Cardiac muscle cell (in vitro differentiated cells and primary cell): ENCODE measurements around the gene CDC20. TPM values are rescaled to one million over a fixed set of nuclear protein-coding genes. Genes with fewer than 3 reads are reported as not detected.

Experiments
- DNase-seq, 2 donors: peaks; one replicate each; pipeline versions ENCODE4 v3.0.0 to v3.0.0-alpha.2; 2010 to 2017; ENCODE audit warnings: low read depth in 1 of 2, low spot score in 1 of 2
- H3K27ac ChIP-seq: fragments of 200-600 bp; sonication (generic); 2 replicates; pipeline ENCODE4 v1.5.1; 2016
- H3K27me3 ChIP-seq: fragments of 200-600 bp; sonication (generic); 2 replicates; pipeline ENCODE4 v1.6.0; 2016; ENCODE audit warnings: control low read depth
- H3K36me3 ChIP-seq: fragments of 200-600 bp; sonication (generic); 2 replicates; pipeline ENCODE4 v1.5.1; 2016; ENCODE audit warnings: control low read depth
- H3K4me1 ChIP-seq: fragments of 200-600 bp; sonication (generic); 2 replicates; pipeline ENCODE4 v1.8.1; 2017; ENCODE audit warnings: low read depth, mild to moderate bottlenecking, mixed run types
- H3K4me3 ChIP-seq: fragments of 200-600 bp; sonication (generic); 2 replicates; pipeline ENCODE4 v1.5.1; 2016; ENCODE audit warnings: mild to moderate bottlenecking
- H3K9me3 ChIP-seq: fragments of 200-600 bp; sonication (generic); 2 replicates; pipeline ENCODE4 v1.5.1; 2017; ENCODE audit warnings: low read depth, mild to moderate bottlenecking, control low read depth
- polyA plus RNA-seq: library from polyadenylated mRNA; unstranded; fragments of >200 nt; fragmentation: Nextera tagmentation; extraction: Ambion mirVana; gene quantifications from 2 replicates; pipeline ENCODE4 v1.2.1, GENCODE V29; 2016
- total RNA-seq: library from RNA; depleted of rRNA; stranded (reverse); fragments of >200 nt; gene quantifications from 2 replicates; pipeline ENCODE4 v1.2.3, GENCODE V29; 2016
- TF ChIP-seq, protein P1 (sequence below): IDR thresholded peaks from 2 replicates; pipeline ENCODE4 v1.5.1; 2012; ENCODE audit warnings: low read depth, mild to moderate bottlenecking, low read length

Gene CDC20
- total and polyA plus RNA-seq, 2 experiments from 2014 or later = 18.7 to 134 TPM

DNA sequence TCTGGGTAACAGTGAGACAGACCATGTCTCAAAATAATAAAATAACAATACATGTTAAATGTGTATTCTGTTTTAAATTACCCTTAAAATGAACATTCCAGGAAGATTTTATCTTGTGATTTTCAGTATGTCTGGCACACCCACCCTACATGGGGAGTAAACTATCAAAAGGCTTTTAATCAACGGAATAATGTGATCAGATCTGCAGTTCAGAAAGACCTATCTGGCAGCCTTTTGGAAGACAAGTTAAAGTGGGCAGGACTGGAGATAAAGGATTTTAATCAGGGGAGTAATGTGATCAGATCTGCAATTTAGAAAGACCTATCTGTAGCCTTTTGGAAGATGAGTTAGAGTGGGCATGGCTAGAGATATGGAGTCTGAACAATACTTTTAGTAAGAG is 20.7 kb downstream of the CDC20 start:
- H3K36me3 ChIP-seq = peaks cover 20% of the 10 kb centered on the region
- H3K4me3 ChIP-seq = no peak overlapping the region
- TF ChIP-seq, protein P1, sequence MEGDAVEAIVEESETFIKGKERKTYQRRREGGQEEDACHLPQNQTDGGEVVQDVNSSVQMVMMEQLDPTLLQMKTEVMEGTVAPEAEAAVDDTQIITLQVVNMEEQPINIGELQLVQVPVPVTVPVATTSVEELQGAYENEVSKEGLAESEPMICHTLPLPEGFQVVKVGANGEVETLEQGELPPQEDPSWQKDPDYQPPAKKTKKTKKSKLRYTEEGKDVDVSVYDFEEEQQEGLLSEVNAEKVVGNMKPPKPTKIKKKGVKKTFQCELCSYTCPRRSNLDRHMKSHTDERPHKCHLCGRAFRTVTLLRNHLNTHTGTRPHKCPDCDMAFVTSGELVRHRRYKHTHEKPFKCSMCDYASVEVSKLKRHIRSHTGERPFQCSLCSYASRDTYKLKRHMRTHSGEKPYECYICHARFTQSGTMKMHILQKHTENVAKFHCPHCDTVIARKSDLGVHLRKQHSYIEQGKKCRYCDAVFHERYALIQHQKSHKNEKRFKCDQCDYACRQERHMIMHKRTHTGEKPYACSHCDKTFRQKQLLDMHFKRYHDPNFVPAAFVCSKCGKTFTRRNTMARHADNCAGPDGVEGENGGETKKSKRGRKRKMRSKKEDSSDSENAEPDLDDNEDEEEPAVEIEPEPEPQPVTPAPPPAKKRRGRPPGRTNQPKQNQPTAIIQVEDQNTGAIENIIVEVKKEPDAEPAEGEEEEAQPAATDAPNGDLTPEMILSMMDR = no peak
- no peaks in the 10 kb centered on the region for H3K27me3 ChIP-seq
- H3K4me1 ChIP-seq = no peaks in the 10 kb centered on the region
- no peaks in the 10 kb centered on the region for H3K9me3 ChIP-seq
- H3K27ac ChIP-seq = no peak overlapping the region
- DNase-seq = no peak

DNA sequence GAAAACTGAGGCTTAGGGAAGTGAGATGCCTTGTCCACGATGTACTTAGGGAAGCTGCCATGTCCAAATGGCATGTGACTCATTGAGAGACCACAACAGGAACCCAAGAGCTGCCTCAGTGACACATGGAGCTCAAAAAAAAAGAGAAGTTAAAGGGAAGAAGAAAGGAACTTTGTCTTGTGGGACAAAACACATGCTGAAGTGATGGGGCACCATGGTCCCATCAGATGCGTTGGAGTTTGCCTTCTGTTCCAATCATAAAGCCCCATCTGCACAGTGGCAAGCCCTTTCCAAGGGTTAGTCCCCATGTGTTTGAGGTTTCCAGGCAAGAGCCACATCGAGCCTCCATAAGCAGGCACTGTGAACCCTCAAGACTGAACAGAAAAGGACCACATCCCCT is 22.8 kb downstream of the CDC20 start:
- Histone ChIP-seq H3K27me3 (no peaks in the 10 kb centered on the region), H3K36me3 (peaks cover 41% of the 10 kb centered on the region), H3K9me3 (no peaks in the 10 kb centered on the region), H3K4me3 (no peak overlapping the region), H3K27ac (no peak overlapping the region), H3K4me1 (no peaks in the 10 kb centered on the region)
- no peak for DNase-seq
- TF ChIP-seq, protein P1 = no peak

DNA sequence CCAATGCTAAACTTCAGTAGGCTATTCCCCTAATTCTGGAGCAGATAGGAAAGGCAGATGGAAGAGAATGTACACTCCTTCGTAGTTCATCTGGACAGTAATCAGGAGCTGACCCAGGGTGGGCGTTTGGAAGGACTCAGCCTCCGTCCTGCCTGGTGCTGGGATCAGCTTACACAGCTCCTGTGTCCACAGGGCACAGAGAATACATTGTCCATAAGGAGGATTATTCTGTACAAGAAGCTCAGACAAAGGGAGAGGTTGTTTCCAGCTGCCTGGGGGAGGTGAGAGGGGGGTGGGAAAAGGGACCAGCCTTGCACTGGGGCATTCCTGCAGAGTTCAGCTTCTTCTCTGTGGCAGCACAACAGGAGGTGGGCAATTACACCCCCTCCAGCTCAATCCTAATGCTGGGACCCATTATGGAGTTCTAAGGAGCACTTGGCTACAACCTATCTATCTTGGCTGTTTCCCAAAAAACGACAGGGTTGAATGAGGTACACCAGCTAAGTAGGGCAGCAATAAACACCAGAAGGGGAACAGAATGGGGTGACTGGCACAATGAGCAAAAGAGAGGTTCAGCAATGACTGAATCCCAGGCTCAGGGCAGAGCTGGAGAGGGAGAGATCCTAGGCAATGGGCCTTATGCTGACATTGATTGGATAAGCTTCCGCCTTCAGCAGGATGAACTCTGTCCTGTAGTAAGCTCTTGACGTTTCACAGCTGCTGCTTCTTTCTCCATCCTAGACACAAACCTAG is 23.4 kb downstream of the CDC20 start:
- peak in 1 of 2 donors; percentile 66 for DNase-seq
- no peaks in the 10 kb centered on the region for H3K9me3 ChIP-seq

DNA sequence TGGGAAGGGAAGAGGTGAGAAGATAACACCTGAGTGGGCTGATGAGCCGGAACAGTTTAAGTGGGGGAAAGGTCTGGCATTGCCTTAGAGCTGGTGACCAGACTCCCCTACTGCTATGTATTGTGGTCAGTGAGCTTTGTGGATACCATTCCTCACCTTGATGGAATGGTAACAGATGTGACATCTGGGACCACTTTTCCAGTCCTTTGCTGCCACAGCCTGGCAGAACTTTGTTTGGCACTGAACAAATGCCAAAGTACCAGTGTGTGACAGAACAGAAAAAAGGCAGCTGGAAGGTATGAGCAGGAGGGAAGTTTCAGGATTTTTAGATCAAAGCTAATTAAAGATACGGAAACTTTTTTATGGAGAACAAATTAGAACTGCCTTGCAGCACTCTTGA is 24.7 kb downstream of the CDC20 start:
- H3K27me3 ChIP-seq = no peaks in the 10 kb centered on the region
- DNase-seq = no peak
- H3K4me1 ChIP-seq = no peaks in the 10 kb centered on the region
- TF ChIP-seq, protein P1 = no peak
- H3K36me3 ChIP-seq = peaks cover 49% of the 10 kb centered on the region
- no peaks in the 10 kb centered on the region for H3K9me3 ChIP-seq
- no peak overlapping the region for H3K27ac ChIP-seq
- no peak overlapping the region for H3K4me3 ChIP-seq

More for the DNA sequence above, 23.4 kb downstream of the CDC20 start:
- Histone ChIP-seq H3K36me3 (peaks cover 47% of the 10 kb centered on the region), H3K27me3 (no peaks in the 10 kb centered on the region), H3K4me3 (no peak overlapping the region), H3K4me1 (no peaks in the 10 kb centered on the region), H3K27ac (no peak overlapping the region)
- TF ChIP-seq, protein P1 = no peak

DNA sequence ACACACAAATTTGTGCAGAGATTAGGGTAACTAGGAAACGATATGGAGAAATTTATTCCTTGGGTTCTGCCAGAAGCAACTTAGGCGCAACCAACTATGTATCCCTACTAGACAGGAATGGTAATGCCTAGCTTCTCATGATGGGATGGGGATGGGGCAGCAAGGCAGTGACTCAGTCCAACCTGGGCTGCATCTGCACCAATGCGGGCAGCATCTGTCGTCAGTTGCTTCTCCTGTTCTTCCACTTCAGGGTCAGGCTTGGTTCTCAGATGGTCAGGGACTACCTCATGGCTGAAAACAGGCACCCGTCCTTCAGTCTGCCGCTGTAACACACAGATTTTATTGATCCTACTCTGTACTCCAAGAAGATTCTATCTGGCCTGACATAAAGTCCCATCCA is 27.9 kb downstream of the CDC20 start:
- Histone ChIP-seq H3K4me3 (no peak overlapping the region), H3K36me3 (peaks cover 49% of the 10 kb centered on the region), H3K27ac (no peak overlapping the region), H3K9me3 (no peaks in the 10 kb centered on the region), H3K27me3 (no peaks in the 10 kb centered on the region), H3K4me1 (peaks cover 5% of the 10 kb centered on the region)
- TF ChIP-seq, protein P1 = no peak
- no peak for DNase-seq
